K562 (cell line): ENCODE results near the gene ZNF222. TPM values are rescaled to one million over a fixed set of nuclear protein-coding genes. Genes with fewer than 3 reads are reported as not detected.

Experiments used
- ATAC-seq: fragments of 200-7000 bp; cut with Tn5 transposase; 3 replicates; pipeline ENCODE4 v1.9.1; 2020; ENCODE audit warnings: moderate library complexity
- BruUV-seq: library from RNA; stranded (reverse); fragments of 400-500 nt; replicated peaks from 2 replicates; lab custom pipeline; 2021; lab: Mats Ljungman, UMichigan
- CTCF ChIA-PET: fragments of 300-600 bp; formaldehyde crosslinking; extraction: SDS; loops from one replicate; lab custom pipeline; 2021; ENCODE audit warnings: low intra/inter-chr PET ratio; lab: Yijun Ruan, JAX
- POLR2A ChIA-PET: fragments of 300-600, 350-650 bp; sonication (Branson Sonifier 250); formaldehyde crosslinking; extraction: SDS; loops from one replicate; lab custom pipeline; 2021; ENCODE audit warnings: antibody characterized with exemption, inconsistent platforms; lab: Yijun Ruan, JAX
- DNase-seq, 4 experiments: peaks; one replicate each; pipeline versions ENCODE4 v3.0.0 to v3.0.0-alpha.2; 2011 to 2018; ENCODE audit warnings: low spot score in 3 of 4, mixed read lengths in 3 of 4; ENCODE audit errors: extremely low read depth in 1 of 4
- FAIRE-seq: peaks from 2 replicates; lab custom pipeline; 2011; peaks lifted over from hg19 to GRCh38; lab: Jason Lieb, UNC
- H2AFZ ChIP-seq: 2 replicates; pipeline ENCODE4 v1.6.0; 2011; ENCODE audit warnings: low read depth, low read length, control low read depth, inconsistent platforms
- H3K27ac ChIP-seq: fragments of 200-600 bp; 3 replicates; pipeline ENCODE4 v1.8.0; 2011; ENCODE audit warnings: low read depth, mild to moderate bottlenecking, control low read depth, inconsistent platforms, low read length, moderate library complexity, mixed read lengths; ENCODE audit errors: extremely low read depth
- H3K27me3 ChIP-seq, 2 experiments: fragments of 300-600 bp in 1 of 2; 2 replicates in 1 of 2; 3 replicates in 1 of 2; pipeline versions ENCODE4 v1.6.0 to v1.8.0; 2011; ENCODE audit warnings: inconsistent platforms in 2 of 2, low read length in 2 of 2, mild to moderate bottlenecking in 1 of 2, mixed read lengths in 1 of 2, moderate library complexity in 1 of 2; ENCODE audit not compliant: control insufficient read depth in 2 of 2, insufficient read depth in 2 of 2
- H3K36me3 ChIP-seq: fragments of 300-600 bp; 3 replicates; pipeline ENCODE4 v1.8.0; 2011; ENCODE audit warnings: mild to moderate bottlenecking, low read length, inconsistent platforms; ENCODE audit not compliant: control insufficient read depth, insufficient read depth
- H3K4me1 ChIP-seq, 2 experiments: fragments of 200-600 bp in 1 of 2; replicated peaks in 1 of 2; 2 replicates in 1 of 2; 3 replicates in 1 of 2; pipeline versions ENCODE4 v1.5.1 to v1.8.0; 2011; ENCODE audit warnings: inconsistent platforms in 2 of 2, low read length in 2 of 2, mild to moderate bottlenecking in 1 of 2, mixed read lengths in 1 of 2, moderate library complexity in 1 of 2; ENCODE audit not compliant: control insufficient read depth in 2 of 2, insufficient read depth in 2 of 2
- H3K4me2 ChIP-seq: 2 replicates; pipeline ENCODE4 v1.6.1; 2011; ENCODE audit warnings: low read length, control low read depth, inconsistent platforms, mixed read lengths; ENCODE audit not compliant: insufficient read depth
- H3K4me3 ChIP-seq: fragments of 200-600 bp; sonication (generic), shearing (Covaris generic); 2 replicates; pipeline ENCODE4 v1.5.1; 2016; ENCODE audit warnings: control low read depth, inconsistent platforms
- H3K79me2 ChIP-seq: fragments of 200-600 bp; 3 replicates; pipeline ENCODE4 v1.8.0; 2011; ENCODE audit warnings: low read length, inconsistent platforms; ENCODE audit not compliant: control insufficient read depth, insufficient read depth
- H3K9ac ChIP-seq, 2 experiments: 2 replicates each; pipeline versions ENCODE4 v1.6.0 to v1.6.1; 2011; ENCODE audit warnings: low read depth in 2 of 2, low read length in 2 of 2, control low read depth in 1 of 2, inconsistent platforms in 1 of 2, mild to moderate bottlenecking in 1 of 2, mixed read lengths in 1 of 2; ENCODE audit not compliant: insufficient read depth in 1 of 2
- H3K9me1 ChIP-seq: one replicate; pipeline ENCODE4 v1.6.0; 2011; ENCODE audit warnings: inconsistent platforms, mild to moderate bottlenecking, low read length, moderate library complexity; ENCODE audit not compliant: control insufficient read depth, insufficient read depth
- H3K9me3 ChIP-seq: replicated peaks from 2 replicates; pipeline ENCODE4 v1.5.1; 2011; ENCODE audit warnings: low read depth, low read length, inconsistent platforms; ENCODE audit not compliant: control insufficient read depth, insufficient read depth
- H4K20me1 ChIP-seq: replicated peaks from 2 replicates; pipeline ENCODE4 v1.6.1; 2011; ENCODE audit warnings: low read length, inconsistent platforms, mixed read lengths; ENCODE audit not compliant: control insufficient read depth, insufficient read depth
- RAD21 ChIP-seq, 2 experiments: fragments of 250-450 bp in 1 of 2; fragments of 450-650 bp in 1 of 2; sonication (Bioruptor Pico) in 1 of 2; formaldehyde crosslinking in 1 of 2; IDR thresholded peaks in 1 of 2; conservative IDR thresholded peaks in 1 of 2; 2 replicates each; pipeline versions ENCODE4 v1.4.0 to v1.8.0; 2020 to 2022; ENCODE audit warnings: mild to moderate bottlenecking in 2 of 2, moderate library complexity in 1 of 2
- SMC3 ChIP-seq: conservative IDR thresholded peaks from 2 replicates; pipeline ENCODE4 v1.6.1; 2011; ENCODE audit warnings: low read depth, low read length, improper control_type of control experiment; ENCODE audit not compliant: insufficient read depth
- ZNF766 ChIP-seq: fragments of 200-800 bp; sonication (Bioruptor generic); conservative IDR thresholded peaks from 2 replicates; pipeline ENCODE4 v1.6.1; 2016; ENCODE audit warnings: missing genetic modification characterization, missing compliant biosample characterization
- WGBS: fragments of 100-300 bp; shearing (Covaris generic); methylation state at CpG from one replicate; pipeline ENCODE4 v1.1.6; 2016; ENCODE audit warnings: low coverage, mixed read lengths; ENCODE audit not compliant: insufficient coverage; ENCODE audit errors: missing lambda C conversion rate; 5-methylcytosine and 5-hydroxymethylcytosine counted together
- in situ Hi-C: fragments of 300-500 bp; cut with MboI; formaldehyde crosslinking; loops from 4 replicates; pipeline ENCODE4 v1.15.0; 2018; ENCODE audit warnings: inconsistent platforms, mixed read lengths
- intact Hi-C: fragments of 100-400 bp; cut with micrococcal nuclease; formaldehyde crosslinking; loops from 2 replicates; pipeline ENCODE4 v1.14.2; 2022
- polyA plus RNA-seq, 8 experiments: library from polyadenylated mRNA; depleted of rRNA in 4 of 8; stranded (reverse) in 5 of 8; unstranded in 3 of 8; fragments of >200 nt; fragmentation: Nextera tagmentation in 2 of 8; fragmentation: Illumina TruSeq in 1 of 8; extraction: Ambion mirVana in 2 of 8; extraction: Trizol in 1 of 8; gene quantifications; 2 replicates each; pipeline versions ENCODE4 v1.2.1 to v1.2.3, GENCODE V29; 2011 to 2014; ENCODE audit warnings: inconsistent platforms in 1 of 8, missing spikeins in 1 of 8
- total RNA-seq, 7 experiments: library from RNA; depleted of rRNA in 6 of 7; stranded (reverse); fragments of >200 nt in 6 of 7; fragmentation: Illumina TruSeq in 2 of 7; extraction: Trizol in 2 of 7; gene quantifications; 2 replicates each; pipeline versions ENCODE4 v1.2.1 to v1.2.3, GENCODE V29; 2011 to 2021; ENCODE audit warnings: low replicate concordance in 1 of 7
- TF ChIP-seq, protein P1 (sequence below): fragments of 450-650 bp; IDR thresholded peaks from 2 replicates; pipeline ENCODE4 v1.7.0; 2016; ENCODE audit warnings: borderline replicate concordance

The ZNF222 gene
- total and polyA plus RNA-seq, 9 of the 15 experiments (the other 6 are each of a cell fraction or from before 2014, with no cell fraction given): 2.3 to 4.5 (median 3.0) TPM

DNA sequence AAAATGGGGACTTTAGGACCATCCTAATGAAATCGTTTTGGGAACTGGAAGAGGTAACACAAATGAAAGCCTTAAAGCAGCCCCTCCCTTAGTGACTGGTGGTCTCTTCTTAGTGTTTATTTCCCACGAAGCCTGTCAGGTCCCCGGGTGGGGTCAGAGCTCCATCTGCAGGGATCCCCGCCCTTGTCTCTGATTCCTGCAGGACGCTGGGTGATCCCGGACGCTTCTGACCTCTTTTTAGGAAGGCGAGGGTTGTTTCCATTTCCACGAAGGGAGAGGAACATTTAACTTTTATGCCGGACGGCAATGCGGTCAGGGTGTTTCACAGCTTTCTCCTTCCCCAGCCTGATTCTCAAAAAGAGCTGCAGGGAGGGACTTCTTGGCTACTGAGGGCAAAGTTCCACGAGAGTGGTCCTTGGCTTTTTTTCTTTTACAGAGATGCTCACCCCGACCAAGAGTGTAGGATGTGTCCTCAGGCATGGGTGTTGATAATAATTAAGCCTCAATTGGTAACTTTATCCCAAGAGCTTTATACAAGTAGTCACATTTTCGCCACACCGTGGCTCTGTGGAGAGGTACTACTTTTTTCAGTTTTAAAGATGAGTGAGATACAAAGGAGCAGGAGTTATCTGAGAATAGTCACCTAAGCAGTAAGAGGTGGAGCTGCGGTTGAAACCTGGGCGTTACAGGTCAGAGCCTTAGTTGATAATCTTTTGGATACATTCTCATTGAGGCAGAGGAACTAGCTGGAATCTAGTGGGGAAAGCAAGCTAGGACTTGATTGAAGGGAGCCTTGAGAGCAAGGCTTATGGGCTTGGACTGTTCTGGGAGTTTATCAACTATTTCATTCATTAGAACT is 47.6 kb downstream of the ZNF222 start:
- TF ChIP-seq SMC3 (no peak), RAD21 (CRISPR knock-in tag; conservative IDR thresholded peaks at IDR 0.05 in 1 of 2, IDR thresholded peaks at IDR 0.05 in 1 of 2) (peak in 1 of 2 experiments; percentile 25; a peak in 1 of 4 replicates), ZNF766 (CRISPR knock-in tag) (0 out of 2 replicates have a peak, but pooled peaks have one; percentile 11)
- TF ChIP-seq, protein P1, sequence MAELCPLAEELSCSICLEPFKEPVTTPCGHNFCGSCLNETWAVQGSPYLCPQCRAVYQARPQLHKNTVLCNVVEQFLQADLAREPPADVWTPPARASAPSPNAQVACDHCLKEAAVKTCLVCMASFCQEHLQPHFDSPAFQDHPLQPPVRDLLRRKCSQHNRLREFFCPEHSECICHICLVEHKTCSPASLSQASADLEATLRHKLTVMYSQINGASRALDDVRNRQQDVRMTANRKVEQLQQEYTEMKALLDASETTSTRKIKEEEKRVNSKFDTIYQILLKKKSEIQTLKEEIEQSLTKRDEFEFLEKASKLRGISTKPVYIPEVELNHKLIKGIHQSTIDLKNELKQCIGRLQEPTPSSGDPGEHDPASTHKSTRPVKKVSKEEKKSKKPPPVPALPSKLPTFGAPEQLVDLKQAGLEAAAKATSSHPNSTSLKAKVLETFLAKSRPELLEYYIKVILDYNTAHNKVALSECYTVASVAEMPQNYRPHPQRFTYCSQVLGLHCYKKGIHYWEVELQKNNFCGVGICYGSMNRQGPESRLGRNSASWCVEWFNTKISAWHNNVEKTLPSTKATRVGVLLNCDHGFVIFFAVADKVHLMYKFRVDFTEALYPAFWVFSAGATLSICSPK: no peak

More for the DNA sequence above, 47.6 kb downstream of the ZNF222 start:
- Histone ChIP-seq H3K27me3 (no peaks in the 10 kb centered on the region), H3K79me2 (no peaks in the 10 kb centered on the region), H3K4me1 (peaks cover 0 to 4% of the 10 kb centered on the region in 2 experiments; a peak in 3 of 5 replicates), H3K4me2 (peak overlapping the region; percentile 85), H2AFZ (peak overlapping the region; percentile 97), H3K9me3 (0 out of 2 replicates have a peak, but pooled peaks cover 2% of the 10 kb centered on the region), H3K36me3 (no peaks in the 10 kb centered on the region), H3K4me3 (peak overlapping the region; percentile 35), H3K9ac (peak overlapping the region in 1 of 2 experiments; percentile 44; a peak in 1 of 4 replicates), H3K9me1 (no peaks in the 10 kb centered on the region), H4K20me1 (no peaks in the 10 kb centered on the region), H3K27ac (no peak overlapping the region)
- ChIA-PET POLR2A (interaction anchor here (0.6 to 1.0 kb wide), 4 partner anchors 9 to 422 kb away, joined by 3 read pairs; no protein-coding TSS in a partner anchor), CTCF (interaction anchor here (0.7 kb wide), 1 partner anchor 510 kb away, joined by 3 read pairs; no protein-coding TSS in a partner anchor)
- intact Hi-C loops (no loop called here), in situ Hi-C loops (no loop called here)
- FAIRE-seq: no peak
- peak; percentile 49 for ATAC-seq
- 11% methylated on average over 18 of the region's 18 CpGs for WGBS
- peak in 1 of 4 experiments; percentile 6 for DNase-seq
- BruUV-seq: no TSS peak
